Large intestine (tissue), 3 donors: ENCODE data around the gene FMOD. TPM values are rescaled to one million over a fixed set of nuclear protein-coding genes. Genes with fewer than 3 reads are reported as not detected.
"Not testable (repeated sequence)": the region's sequence is repeated elsewhere in the genome, so short reads cannot be mapped to it uniquely, and the experiment has no call there.

ENCODE experiments used
- DNase-seq, 2 donors: peaks; one replicate each; pipeline versions ENCODE4 v3.0.0 to v3.0.0-alpha.2; 2013
- H3K27ac ChIP-seq: one replicate; pipeline ENCODE4 v1.5.1; 2013; ENCODE audit warnings: low read length
- H3K27me3 ChIP-seq: 2 replicates; pipeline ENCODE4 v1.6.1; 2013; ENCODE audit warnings: low read length; ENCODE audit not compliant: control insufficient read depth, insufficient read depth
- H3K36me3 ChIP-seq: 2 replicates; pipeline ENCODE4 v1.6.1; 2013; ENCODE audit warnings: low read length; ENCODE audit not compliant: control insufficient read depth, insufficient read depth
- H3K4me1 ChIP-seq: one replicate; pipeline ENCODE4 v1.6.1; 2013; ENCODE audit warnings: low read length; ENCODE audit not compliant: control insufficient read depth, insufficient read depth
- H3K4me3 ChIP-seq: one replicate; pipeline ENCODE4 v1.5.1; 2013; ENCODE audit warnings: low read length
- H3K9me3 ChIP-seq: one replicate; pipeline ENCODE4 v1.6.1; 2013; ENCODE audit warnings: mild to moderate bottlenecking, low read depth, low read length, moderate library complexity; ENCODE audit not compliant: control insufficient read depth
- WGBS: methylation state at CpG from one replicate; pipeline ENCODE4 v1.1.5; 2013; ENCODE audit warnings: low lambda C conversion rate; ENCODE audit not compliant: insufficient coverage; 5-methylcytosine and 5-hydroxymethylcytosine counted together
- polyA plus RNA-seq: library from polyadenylated mRNA; unstranded; fragments of 120-200 nt; gene quantifications from one replicate; pipeline ENCODE4 v1.2.1, GENCODE V29; 2013

FMOD gene
- polyA plus RNA-seq, 1 donor, result 104 TPM

DNA sequence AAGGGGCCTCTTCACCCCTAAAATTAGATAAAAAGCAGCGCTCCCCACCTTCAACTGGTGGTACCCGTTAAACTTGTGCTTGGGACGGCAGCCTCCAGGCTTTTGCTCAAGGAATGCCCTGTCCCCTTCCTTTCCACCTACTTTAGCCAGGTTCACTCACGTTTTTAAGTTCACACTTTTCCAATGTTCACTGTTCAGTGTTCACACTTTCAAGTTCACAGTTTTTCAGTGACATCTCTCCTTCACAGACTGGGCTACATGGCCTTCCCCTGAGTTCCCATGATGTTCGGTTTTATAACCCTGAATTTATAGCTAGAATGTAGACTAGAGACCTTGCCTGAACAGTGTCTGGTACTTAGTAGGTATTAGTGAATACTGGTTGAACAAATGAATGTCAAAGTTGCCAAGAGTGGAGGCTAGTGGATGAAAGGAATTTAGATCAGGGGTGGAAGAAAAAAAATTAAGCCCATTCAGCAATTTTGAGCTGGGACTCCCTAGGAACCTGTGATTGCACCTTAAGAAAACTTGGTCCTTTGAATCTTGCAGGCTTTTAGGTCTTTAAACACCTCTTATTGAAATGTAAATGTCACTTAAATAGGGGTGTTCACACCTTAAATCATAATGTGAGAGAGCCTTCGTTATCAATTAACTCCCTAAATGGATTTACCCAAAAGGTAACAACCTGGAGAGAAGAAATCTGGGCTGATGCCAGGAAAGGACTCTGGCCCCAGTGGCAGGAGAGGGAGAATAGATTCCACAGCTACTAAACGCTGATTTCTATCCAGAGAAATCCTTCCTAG is 33.3 kb downstream of the FMOD start:
- H3K27ac ChIP-seq, result peak overlapping the region; percentile 87
- 50% methylated on average over 2 of the region's 7 CpGs for WGBS
- H3K9me3 ChIP-seq, result no peaks in the 10 kb centered on the region
- no peaks in the 10 kb centered on the region for H3K27me3 ChIP-seq
- H3K36me3 ChIP-seq, result no peaks in the 10 kb centered on the region
- peaks cover 53% of the 10 kb centered on the region for H3K4me1 ChIP-seq
- no peak overlapping the region for H3K4me3 ChIP-seq
- peak in 1 of 2 donors; percentile 48 for DNase-seq

DNA sequence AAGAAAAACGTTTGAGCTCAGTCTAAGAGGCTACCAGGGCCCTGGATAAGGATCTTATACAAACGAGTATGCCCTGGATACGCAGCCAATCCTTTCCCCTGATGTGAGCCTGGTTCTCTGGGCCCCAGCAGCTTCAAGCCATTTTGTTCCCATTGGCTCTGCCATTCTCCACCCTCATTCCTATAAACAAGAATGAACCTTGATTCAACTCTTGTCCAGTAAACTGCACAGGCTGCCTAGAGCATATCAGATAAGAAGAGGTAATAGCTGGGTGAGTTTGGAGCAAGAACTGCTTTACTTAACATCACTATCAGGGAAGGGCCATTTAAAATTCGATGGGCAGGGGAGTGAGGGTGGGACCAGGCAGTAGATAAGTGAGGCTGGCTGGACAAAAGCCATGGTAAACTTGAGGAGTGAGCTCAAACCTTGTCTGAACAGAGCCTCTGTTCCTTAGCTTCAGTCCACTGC is 34.3 kb downstream of the FMOD start:
- DNase-seq, result peak; percentile 76 to 87
- Histone ChIP-seq H3K27ac (peak overlapping the region; percentile 87), H3K36me3 (peaks cover 2% of the 10 kb centered on the region), H3K27me3 (no peaks in the 10 kb centered on the region), H3K4me3 (no peak overlapping the region), H3K4me1 (peaks cover 43% of the 10 kb centered on the region), H3K9me3 (no peaks in the 10 kb centered on the region)
- WGBS, result 0% methylated on average over 1 of the region's 4 CpGs

DNA sequence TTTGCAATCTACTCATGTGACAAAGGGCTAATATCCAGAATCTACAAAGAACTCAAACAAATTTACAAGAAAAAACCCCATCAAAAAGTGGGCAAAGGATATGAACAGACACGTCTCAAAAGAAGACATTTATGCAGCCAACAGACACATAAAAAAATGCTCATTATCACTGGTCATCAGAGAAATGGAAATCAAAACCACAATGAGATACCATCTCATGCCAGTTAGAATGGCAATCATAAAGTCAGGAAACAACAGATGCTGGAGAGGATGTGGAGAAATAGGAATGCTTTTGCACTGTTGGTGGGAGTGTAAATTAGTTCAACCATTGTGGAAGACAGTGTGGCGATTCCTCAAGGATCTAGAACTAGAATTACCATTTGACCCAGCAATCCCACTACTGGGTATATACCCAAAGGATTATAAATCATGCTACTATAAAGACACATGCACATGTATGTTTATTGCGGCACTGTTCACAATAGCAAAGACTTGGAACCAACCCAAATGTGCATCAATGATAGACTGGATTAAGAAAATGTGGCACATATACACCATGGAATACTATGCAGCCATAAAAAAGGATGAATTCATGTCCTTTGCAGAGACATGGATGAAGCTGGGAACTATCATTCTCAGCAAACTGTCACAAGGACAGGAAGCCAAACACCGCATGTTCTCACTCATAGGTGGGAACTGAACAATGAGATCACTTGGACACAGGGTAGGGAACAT is 36.7 kb downstream of the FMOD start:
- H3K27me3 ChIP-seq, H3K27ac ChIP-seq, DNase-seq, H3K4me3 ChIP-seq, H3K9me3 ChIP-seq: not testable (repeated sequence)
- Histone ChIP-seq H3K4me1 (peaks cover 28% of the 10 kb centered on the region), H3K36me3 (peaks cover 15% of the 10 kb centered on the region)
- 80% methylated on average over 1 of the region's 4 CpGs for WGBS

DNA sequence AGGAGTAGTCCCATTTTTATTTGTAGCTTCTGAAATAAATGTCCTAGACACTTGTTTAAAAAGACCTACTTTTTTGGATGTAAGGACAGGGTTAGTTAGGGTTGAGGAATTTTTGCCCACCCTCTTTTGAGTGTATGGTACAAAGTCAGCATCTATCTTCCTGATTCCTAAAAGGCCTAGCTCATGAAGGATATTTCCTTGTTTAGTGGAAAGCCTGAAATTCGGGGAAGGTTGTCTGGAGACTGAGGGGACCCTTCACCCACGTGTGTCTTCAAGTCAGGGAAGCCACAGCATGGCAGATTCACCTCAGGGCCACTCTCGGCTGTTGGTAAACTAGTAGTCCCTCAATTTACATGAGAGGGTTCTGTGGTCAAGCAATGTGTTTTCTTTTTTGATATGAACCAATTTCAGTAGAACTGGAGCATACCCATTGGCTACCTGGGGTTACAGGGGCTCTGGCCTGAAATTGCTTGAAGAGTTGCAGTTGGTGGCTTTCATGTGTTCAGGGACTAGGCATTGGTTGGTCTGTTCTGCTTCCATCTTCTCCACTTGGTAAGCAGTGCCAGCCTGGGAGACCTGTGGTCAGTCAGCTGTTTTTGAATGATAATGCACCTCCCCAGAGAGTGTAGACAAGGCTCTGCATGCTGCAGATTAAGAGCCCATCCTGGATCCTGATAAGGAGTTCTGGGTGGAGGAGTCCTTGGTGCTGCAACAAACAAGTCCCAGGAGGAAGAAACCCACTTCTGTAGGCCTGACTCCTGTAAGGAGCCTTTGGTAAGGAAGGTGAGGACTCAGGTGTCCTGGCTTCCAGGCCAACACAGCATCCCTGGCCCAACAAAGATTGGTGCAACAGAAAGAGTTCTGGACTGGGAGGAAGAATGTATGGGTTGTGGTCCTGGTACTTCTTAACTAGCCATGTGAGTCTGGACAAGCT is 39.3 kb downstream of the FMOD start:
- no peak for DNase-seq
- H3K4me3 ChIP-seq, result no peak overlapping the region
- no peaks in the 10 kb centered on the region for H3K9me3 ChIP-seq
- H3K36me3 ChIP-seq, result peaks cover 39% of the 10 kb centered on the region
- no CpG with 5 or more reads among the region's 3 CpGs for WGBS
- H3K4me1 ChIP-seq, result peaks cover 31% of the 10 kb centered on the region
- no peak overlapping the region for H3K27ac ChIP-seq
- H3K27me3 ChIP-seq, result no peaks in the 10 kb centered on the region

DNA sequence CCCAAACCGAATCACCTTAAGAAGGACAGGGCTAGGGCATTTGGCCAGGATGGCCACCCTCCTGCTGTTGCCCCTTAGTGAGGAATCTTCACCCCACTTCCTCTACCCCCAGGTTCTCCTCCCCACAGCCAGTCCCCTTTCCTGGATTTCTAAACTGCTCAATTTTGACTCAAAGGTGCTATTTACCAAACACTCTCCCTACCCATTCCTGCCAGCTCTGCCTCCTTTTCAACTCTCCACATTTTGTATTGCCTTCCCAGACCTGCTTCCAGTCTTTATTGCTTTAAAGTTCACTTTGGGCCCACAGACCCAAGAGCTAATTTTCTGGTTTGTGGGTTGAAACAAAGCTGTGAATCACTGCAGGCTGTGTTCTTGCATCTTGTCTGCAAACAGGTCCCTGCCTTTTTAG is 42.0 kb downstream of the FMOD start:
- H3K4me3 ChIP-seq, result peak overlapping the region; percentile 89
- peaks cover 30% of the 10 kb centered on the region for H3K4me1 ChIP-seq
- no peak overlapping the region for H3K27ac ChIP-seq
- WGBS, result no CpG with 5 or more reads among the region's 1 CpG
- H3K36me3 ChIP-seq, result peaks cover 39% of the 10 kb centered on the region
- no peaks in the 10 kb centered on the region for H3K27me3 ChIP-seq
- no peaks in the 10 kb centered on the region for H3K9me3 ChIP-seq
- peak in 1 of 2 donors; percentile 22 for DNase-seq

DNA sequence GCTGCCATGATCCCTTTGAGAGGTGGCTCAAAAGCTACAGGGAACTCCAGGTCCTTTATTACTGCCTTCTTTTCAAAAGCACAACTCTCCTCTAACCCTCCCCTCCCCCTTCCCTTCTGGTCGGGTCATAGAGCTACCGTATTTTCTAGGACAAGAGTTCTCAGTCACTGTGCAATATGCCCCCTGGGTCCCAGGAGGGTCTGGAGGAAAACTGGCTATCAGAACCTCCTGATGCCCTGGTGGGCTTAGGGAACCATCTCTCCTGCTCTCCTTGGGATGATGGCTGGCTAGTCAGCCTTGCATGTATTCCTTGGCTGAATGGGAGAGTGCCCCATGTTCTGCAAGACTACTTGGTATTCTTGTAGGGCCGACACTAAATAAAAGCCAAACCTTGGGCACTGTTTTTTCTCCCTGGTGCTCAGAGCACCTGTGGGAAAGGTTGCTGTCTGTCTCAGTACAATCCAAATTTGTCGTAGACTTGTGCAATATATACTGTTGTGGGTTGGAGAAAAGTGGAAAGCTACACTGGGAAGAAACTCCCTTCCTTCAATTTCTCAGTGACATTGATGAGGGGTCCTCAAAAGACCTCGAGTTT is 42.5 kb downstream of the FMOD start:
- Histone ChIP-seq H3K27ac (peak overlapping the region; percentile 86), H3K9me3 (no peaks in the 10 kb centered on the region), H3K4me1 (peaks cover 35% of the 10 kb centered on the region), H3K36me3 (peaks cover 39% of the 10 kb centered on the region), H3K27me3 (no peaks in the 10 kb centered on the region), H3K4me3 (peak overlapping the region; percentile 89)
- WGBS, result no CpG with 5 or more reads among the region's 5 CpGs
- DNase-seq, result no peak

DNA sequence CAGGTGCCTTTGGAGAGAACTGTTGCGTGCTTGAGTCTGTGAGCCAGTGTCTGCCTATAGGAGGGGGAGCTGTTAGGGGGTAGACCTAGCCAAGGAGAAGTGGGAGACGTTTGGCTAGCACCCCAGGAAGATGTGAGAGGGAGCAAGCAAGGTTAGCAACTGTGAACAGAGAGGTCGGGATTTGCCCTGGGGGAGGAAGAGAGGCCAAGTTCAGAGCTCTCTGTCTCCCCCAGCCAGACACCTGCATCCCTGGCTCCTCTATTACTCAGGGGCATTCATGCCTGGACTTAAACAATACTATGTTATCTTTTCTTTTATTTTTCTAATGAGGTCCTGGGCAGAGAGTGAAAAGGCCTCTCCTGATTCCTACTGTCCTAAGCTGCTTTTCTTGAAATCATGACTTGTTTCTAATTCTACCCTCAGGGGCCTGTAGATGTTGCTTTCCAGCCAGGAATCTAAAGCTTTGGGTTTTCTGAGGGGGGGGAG is 43.2 kb downstream of the FMOD start:
- no CpG with 5 or more reads among the region's 3 CpGs for WGBS
- no peak for DNase-seq
- peaks cover 40% of the 10 kb centered on the region for H3K4me1 ChIP-seq

DNA sequence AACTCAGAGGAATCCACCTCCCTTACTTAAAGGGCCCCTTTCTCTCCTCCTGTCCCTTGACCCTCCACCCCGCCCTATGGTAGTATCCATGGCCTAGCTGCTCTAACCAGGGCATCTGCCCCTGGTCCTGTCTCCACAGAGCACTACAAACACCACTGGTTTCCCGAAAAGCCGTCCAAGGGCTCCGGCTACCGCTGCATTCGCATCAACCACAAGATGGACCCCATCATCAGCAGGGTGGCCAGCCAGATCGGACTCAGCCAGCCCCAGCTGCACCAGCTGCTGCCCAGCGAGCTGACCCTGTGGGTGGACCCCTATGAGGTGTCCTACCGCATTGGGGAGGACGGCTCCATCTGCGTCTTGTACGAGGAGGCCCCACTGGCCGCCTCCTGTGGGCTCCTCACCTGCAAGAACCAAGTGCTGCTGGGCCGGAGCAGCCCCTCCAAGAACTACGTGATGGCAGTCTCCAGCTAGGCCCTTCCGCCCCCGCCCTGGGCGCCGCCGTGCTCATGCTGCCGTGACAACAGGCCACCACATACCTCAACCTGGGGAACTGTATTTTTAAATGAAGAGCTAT is 43.9 kb downstream of the FMOD start:
- peak overlapping the region; percentile 89 for H3K4me3 ChIP-seq
- peaks cover 44% of the 10 kb centered on the region for H3K4me1 ChIP-seq
- no CpG with 5 or more reads among the region's 21 CpGs for WGBS
- H3K9me3 ChIP-seq, result no peaks in the 10 kb centered on the region
- H3K27me3 ChIP-seq, result no peaks in the 10 kb centered on the region
- peak overlapping the region; percentile 86 for H3K27ac ChIP-seq
- peak in 1 of 2 donors; percentile 60 for DNase-seq
- H3K36me3 ChIP-seq, result peaks cover 39% of the 10 kb centered on the region

More for the DNA sequence above, 43.2 kb downstream of the FMOD start:
- peak overlapping the region; percentile 86 for H3K27ac ChIP-seq
- no peaks in the 10 kb centered on the region for H3K9me3 ChIP-seq
- H3K4me3 ChIP-seq, result peak overlapping the region; percentile 89
- peaks cover 39% of the 10 kb centered on the region for H3K36me3 ChIP-seq
- H3K27me3 ChIP-seq, result no peaks in the 10 kb centered on the region

DNA sequence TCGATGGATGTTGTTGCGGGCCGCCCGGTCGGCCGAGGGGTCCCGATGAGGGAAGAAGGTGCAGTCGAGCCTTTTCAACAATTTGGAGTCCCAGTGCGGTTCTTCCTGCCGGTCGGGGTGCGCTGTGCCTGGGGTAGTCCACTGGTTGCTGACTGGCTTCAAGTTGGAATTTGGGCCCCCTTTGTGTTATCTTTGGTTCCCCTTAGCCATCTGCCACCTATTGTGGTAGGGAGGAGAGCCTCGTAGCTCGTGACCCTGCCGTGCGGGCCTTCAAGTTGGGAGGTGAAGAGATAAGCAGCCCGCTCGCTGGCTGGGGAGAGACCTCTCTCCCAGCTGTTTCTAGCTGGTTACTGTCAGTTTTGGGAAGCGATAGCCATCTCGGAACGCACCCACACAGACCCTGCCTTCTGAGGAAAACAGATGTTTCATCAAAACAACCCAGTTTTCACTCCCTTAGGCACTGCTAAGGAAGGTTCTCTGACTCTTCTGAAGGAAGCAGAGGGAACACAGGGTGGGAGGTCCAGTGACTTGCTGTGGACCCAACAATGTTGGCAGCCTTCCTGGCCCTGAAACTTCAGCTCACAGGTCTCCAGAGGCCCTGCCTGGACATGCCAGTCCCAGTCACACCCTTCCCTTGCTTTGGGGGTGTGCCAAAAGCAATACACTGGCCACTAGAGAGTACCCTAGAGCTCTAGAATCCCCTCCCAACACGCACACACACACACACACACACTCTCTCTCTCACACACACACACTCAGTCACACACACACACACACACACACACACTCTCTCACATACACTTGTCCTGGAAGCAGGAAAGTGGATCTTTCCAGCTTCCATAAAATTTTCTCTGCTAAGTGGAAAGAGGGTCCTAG is 44.6 kb downstream of the FMOD start:
- H3K27ac ChIP-seq, result peak overlapping the region; percentile 86
- no peaks in the 10 kb centered on the region for H3K27me3 ChIP-seq
- H3K4me1 ChIP-seq, result peaks cover 44% of the 10 kb centered on the region
- peak in 1 of 2 donors; percentile 87 for DNase-seq
- H3K9me3 ChIP-seq, result no peaks in the 10 kb centered on the region
- WGBS, result no CpG with 5 or more reads among the region's 22 CpGs
- peak overlapping the region; percentile 89 for H3K4me3 ChIP-seq
- H3K36me3 ChIP-seq, result peaks cover 36% of the 10 kb centered on the region
